Calu3 (cell line): Measurements from ENCODE around the gene GFRA1. TPM values are rescaled to one million over a fixed set of nuclear protein-coding genes. Genes with fewer than 3 reads are reported as not detected.

Experiments
- BruUV-seq: library from RNA; stranded (reverse); fragments of 400-500 nt; replicated peaks from 2 replicates; lab custom pipeline; 2021; lab: Mats Ljungman, UMichigan
- CTCF ChIA-PET: fragments of 300-600 bp; sonication (Branson Sonifier 250); formaldehyde crosslinking; loops from one replicate; lab custom pipeline; 2022; ENCODE audit warnings: antibody characterized with exemption; lab: Charles Lee
- DNase-seq: peaks from one replicate; pipeline ENCODE4 v3.0.0; 2022
- H3K27ac Mint-ChIP-seq: one replicate; pipeline ENCODE4 v1.8.0; 2022; ENCODE audit warnings: mixed read lengths; ENCODE audit not compliant: unreplicated experiment
- H3K27me3 Mint-ChIP-seq: one replicate; pipeline ENCODE4 v1.8.0; 2022; ENCODE audit warnings: mixed read lengths; ENCODE audit not compliant: unreplicated experiment
- H3K36me3 Mint-ChIP-seq: one replicate; pipeline ENCODE4 v1.8.0; 2022; ENCODE audit warnings: mild to moderate bottlenecking, moderate library complexity, mixed read lengths; ENCODE audit not compliant: insufficient read depth, unreplicated experiment
- H3K4me1 Mint-ChIP-seq: one replicate; pipeline ENCODE4 v1.8.0; 2022; ENCODE audit warnings: mild to moderate bottlenecking, low read depth, mixed read lengths; ENCODE audit not compliant: unreplicated experiment
- H3K4me3 Mint-ChIP-seq: one replicate; pipeline ENCODE4 v1.8.0; 2022; ENCODE audit warnings: mild to moderate bottlenecking, low read depth, moderate library complexity, mixed read lengths; ENCODE audit not compliant: unreplicated experiment
- H3K9me3 Mint-ChIP-seq: one replicate; pipeline ENCODE4 v1.8.0; 2022; ENCODE audit warnings: low read depth, mixed read lengths; ENCODE audit not compliant: unreplicated experiment
- CTCF ChIP-seq: fragments of 200-600 bp; IDR thresholded peaks from one replicate; pipeline ENCODE4 v1.8.0; 2022; ENCODE audit warnings: antibody characterized with exemption; ENCODE audit not compliant: unreplicated experiment
- intact Hi-C: fragments of 100-400 bp; cut with micrococcal nuclease; formaldehyde crosslinking; loops from one replicate; pipeline ENCODE4 v1.10.0; 2022; ENCODE audit not compliant: unreplicated experiment
- total RNA-seq: library from RNA; stranded (reverse); gene quantifications from 2 replicates; pipeline ENCODE4 v1.2.3, GENCODE V29; 2022

GFRA1 gene
- total RNA-seq, 1 experiment from 2014 or later, result not detected

GRCh38 chr10:116210588-116211346, 62.2 kb downstream of the GFRA1 start:
- Mint-ChIP-seq H3K9me3 (no peaks in the 10 kb centered on the region), H3K27me3 (no peaks in the 10 kb centered on the region), H3K36me3 (no peaks in the 10 kb centered on the region), H3K4me3 (no peak overlapping the region), H3K4me1 (no peaks in the 10 kb centered on the region), H3K27ac (no peak overlapping the region)
- CTCF ChIA-PET, result no interaction called here
- BruUV-seq, result no TSS peak
- TF ChIP-seq CTCF, result no peak
- intact Hi-C loops, result no loop called here
- DNase-seq, result no peak

- no peaks in the 10 kb centered on the region for H3K4me1 Mint-ChIP-seq
- no peak for TF ChIP-seq CTCF
- no peaks in the 10 kb centered on the region for H3K27me3 Mint-ChIP-seq
These were observed 63.2 kb downstream of the GFRA1 start for GRCh38 chr10:116209781-116210180.

GRCh38 chr10:116208956-116209567, 63.9 kb downstream of the GFRA1 start:
- no peak for DNase-seq
- no peak overlapping the region for H3K27ac Mint-ChIP-seq
- CTCF ChIA-PET, result no interaction called here
- intact Hi-C loops, result no loop called here
- no peaks in the 10 kb centered on the region for H3K4me1 Mint-ChIP-seq
- no peaks in the 10 kb centered on the region for H3K27me3 Mint-ChIP-seq
- BruUV-seq, result no TSS peak
- no peak overlapping the region for H3K4me3 Mint-ChIP-seq
- TF ChIP-seq CTCF, result no peak
- H3K36me3 Mint-ChIP-seq, result no peaks in the 10 kb centered on the region
- H3K9me3 Mint-ChIP-seq, result no peaks in the 10 kb centered on the region

More at GRCh38 chr10:116209781-116210180, 63.2 kb downstream of the GFRA1 start:
- Mint-ChIP-seq H3K4me3 (no peak overlapping the region), H3K27ac (no peak overlapping the region), H3K36me3 (no peaks in the 10 kb centered on the region), H3K9me3 (no peaks in the 10 kb centered on the region)
- DNase-seq, result no peak
- intact Hi-C loops, result no loop called here
- CTCF ChIA-PET, result interaction anchor here (0.6 kb wide), 1 partner anchor 9 kb away, joined by 3 read pairs; no protein-coding TSS in a partner anchor
- no TSS peak for BruUV-seq

GRCh38 chr10:116207690-116208089, 65.3 kb downstream of the GFRA1 start:
- no peaks in the 10 kb centered on the region for H3K27me3 Mint-ChIP-seq
- DNase-seq, result no peak
- no TSS peak for BruUV-seq
- no peaks in the 10 kb centered on the region for H3K9me3 Mint-ChIP-seq
- H3K4me3 Mint-ChIP-seq, result no peak overlapping the region
- H3K27ac Mint-ChIP-seq, result no peak overlapping the region
- intact Hi-C loops, result no loop called here
- H3K4me1 Mint-ChIP-seq, result no peaks in the 10 kb centered on the region
- TF ChIP-seq CTCF, result no peak
- CTCF ChIA-PET, result no interaction called here
- H3K36me3 Mint-ChIP-seq, result no peaks in the 10 kb centered on the region
